HG03457 (cell line): Measurements from ENCODE around the gene DIAPH3.
A peak's percentile ranks its signal among the peaks of the same experiment; 100 is the strongest.

ENCODE experiments used
- ATAC-seq: cut with Tn5 transposase; IDR thresholded peaks from one replicate; pipeline ENCODE4 v1.9.1; 2021; ENCODE audit warnings: moderate number of reproducible peaks; ENCODE audit not compliant: unreplicated experiment

DIAPH3 gene

GRCh38 chr13:59681636-59682311 is 482.0 kb downstream of the DIAPH3 start:
- ATAC-seq: no peak

- ATAC-seq: no peak
Observed at GRCh38 chr13:59680429-59681024, 483.2 kb downstream of the DIAPH3 start.

GRCh38 chr13:59679254-59679653 is 484.5 kb downstream of the DIAPH3 start:
- ATAC-seq: no peak

- ATAC-seq: no peak
Observed at GRCh38 chr13:59677966-59678814, 485.5 kb downstream of the DIAPH3 start.

- no peak for ATAC-seq
Observed at GRCh38 chr13:59677430-59677829, 486.3 kb downstream of the DIAPH3 start.

GRCh38 chr13:59674616-59675015 is 489.1 kb downstream of the DIAPH3 start:
- peak; percentile 48 for ATAC-seq

GRCh38 chr13:59673286-59673685 is 490.4 kb downstream of the DIAPH3 start:
- ATAC-seq: no peak

- no peak for ATAC-seq
Observed at GRCh38 chr13:59672445-59672844, 491.3 kb downstream of the DIAPH3 start.

- ATAC-seq: no peak
Observed at GRCh38 chr13:59671881-59672280, 491.8 kb downstream of the DIAPH3 start.

- ATAC-seq: no peak
Observed at GRCh38 chr13:59666504-59666903, 497.2 kb downstream of the DIAPH3 start.

GRCh38 chr13:59665732-59666131 is 498.0 kb downstream of the DIAPH3 start:
- ATAC-seq: no peak

GRCh38 chr13:59665184-59665583 is 498.5 kb downstream of the DIAPH3 start:
- ATAC-seq: no peak

- ATAC-seq: no peak
Observed at GRCh38 chr13:59664586-59664985, 499.1 kb downstream of the DIAPH3 start.

GRCh38 chr13:59663707-59664106 is 500.0 kb downstream of the DIAPH3 start:
- no peak for ATAC-seq

- no peak for ATAC-seq
Observed at GRCh38 chr13:59660582-59660981, 503.1 kb downstream of the DIAPH3 start.

- no peak for ATAC-seq
Observed at GRCh38 chr13:59659981-59660380, 503.7 kb downstream of the DIAPH3 start.

GRCh38 chr13:59658738-59659330 is 504.9 kb downstream of the DIAPH3 start:
- no peak for ATAC-seq

- no peak for ATAC-seq
Observed at GRCh38 chr13:59658027-59658737, 505.5 kb downstream of the DIAPH3 start.

GRCh38 chr13:59653916-59654315 is 509.8 kb downstream of the DIAPH3 start:
- ATAC-seq: no peak

GRCh38 chr13:59651479-59651878 is 512.2 kb downstream of the DIAPH3 start:
- no peak for ATAC-seq
